CD8-positive, alpha-beta memory T cell (primary cell): ENCODE data around the gene MDFI. TPM values are rescaled to one million over a fixed set of nuclear protein-coding genes. Genes with fewer than 3 reads are reported as not detected.

Experiments
- CTCF ChIA-PET: fragments of 350-600 bp; sonication (Branson Sonifier 250); formaldehyde crosslinking; loops from one replicate; lab custom pipeline; 2021; ENCODE audit warnings: antibody characterized with exemption; lab: Charles Lee
- POLR2A ChIA-PET: fragments of 350-600 bp; sonication (Branson Sonifier 250); formaldehyde crosslinking; loops from one replicate; lab custom pipeline; 2021; ENCODE audit warnings: antibody characterized with exemption; lab: Charles Lee
- DNase-seq, 5 donors: peaks; one replicate each; pipeline versions ENCODE4 v3.0.0 to v3.0.0-alpha.2; 2020 to 2022; ENCODE audit warnings: mixed read lengths in 1 of 5
- H3K27ac ChIP-seq: one replicate; pipeline ENCODE4 v1.7.0; 2013; ENCODE audit warnings: low read depth, mild to moderate bottlenecking, low read length, moderate library complexity
- H3K27me3 ChIP-seq: 2 replicates; pipeline ENCODE4 v1.7.0; 2013; ENCODE audit warnings: low read length, mild to moderate bottlenecking; ENCODE audit not compliant: insufficient read depth, poor library complexity, severe bottlenecking
- H3K36me3 ChIP-seq: 2 replicates; pipeline ENCODE4 v1.7.0; 2013; ENCODE audit warnings: mild to moderate bottlenecking, low read length, moderate library complexity; ENCODE audit not compliant: insufficient read depth
- H3K4me1 ChIP-seq: 2 replicates; pipeline ENCODE4 v1.7.0; 2013; ENCODE audit warnings: mild to moderate bottlenecking, low read length, moderate library complexity; ENCODE audit not compliant: insufficient read depth
- H3K4me3 ChIP-seq: 2 replicates; pipeline ENCODE4 v1.7.0; 2013; ENCODE audit warnings: mild to moderate bottlenecking, low read length
- H3K9me3 ChIP-seq: 2 replicates; pipeline ENCODE4 v1.7.0; 2013; ENCODE audit warnings: mild to moderate bottlenecking, low read length
- H3K27ac Mint-ChIP-seq, 8 donors: one replicate each; pipeline ENCODE4 v1.8.0; 2020 to 2021; ENCODE audit warnings: mixed read lengths in 8 of 8, mild to moderate bottlenecking in 6 of 8, inconsistent platforms in 3 of 8, moderate library complexity in 3 of 8
- H3K27me3 Mint-ChIP-seq, 2 donors: one replicate each; pipeline ENCODE4 v1.8.0; 2020 to 2021; ENCODE audit warnings: mixed read lengths in 2 of 2, mild to moderate bottlenecking in 1 of 2, moderate library complexity in 1 of 2
- H3K36me3 Mint-ChIP-seq, 3 donors: one replicate each; pipeline ENCODE4 v1.8.0; 2020 to 2021; ENCODE audit warnings: mixed read lengths in 3 of 3, inconsistent platforms in 1 of 3, mild to moderate bottlenecking in 1 of 3
- H3K4me1 Mint-ChIP-seq, 3 donors: one replicate each; pipeline ENCODE4 v1.8.0; 2020 to 2021; ENCODE audit warnings: mixed read lengths in 3 of 3, inconsistent platforms in 1 of 3, mild to moderate bottlenecking in 1 of 3
- H3K4me3 Mint-ChIP-seq, 7 donors: one replicate each; pipeline ENCODE4 v1.8.0; 2020 to 2021; ENCODE audit warnings: mixed read lengths in 7 of 7, mild to moderate bottlenecking in 6 of 7, moderate library complexity in 4 of 7, inconsistent platforms in 2 of 7
- H3K9me3 Mint-ChIP-seq, 5 donors: one replicate each; pipeline ENCODE4 v1.8.0; 2020 to 2022; ENCODE audit warnings: mixed read lengths in 5 of 5, mild to moderate bottlenecking in 3 of 5, moderate library complexity in 2 of 5, inconsistent platforms in 1 of 5
- polyA plus RNA-seq: library from polyadenylated mRNA; unstranded; fragments of 300-500 nt; fragmentation: Illumina TruSeq; gene quantifications from one replicate; pipeline ENCODE4 v1.2.3, GENCODE V29; 2021
- total RNA-seq, 2 experiments: library from RNA; stranded (reverse); gene quantifications; one replicate each; pipeline ENCODE4 v1.2.3, GENCODE V29; 2021

MDFI gene
- total and polyA plus RNA-seq, 3 experiments from 2014 or later: not detected

GRCh38 chr6:41626917-41627316, 11.4 kb upstream of the MDFI start:
- peaks cover 13 to 14% (median 13%) of the 10 kb centered on the region in 3 donors for H3K4me1 Mint-ChIP-seq
- H3K4me3 Mint-ChIP-seq: no peak overlapping the region
- H3K9me3 Mint-ChIP-seq: peaks cover 0 to 5% (median 4%) of the 10 kb centered on the region in 5 donors
- Histone ChIP-seq H3K27me3 (peaks cover 5% of the 10 kb centered on the region), H3K4me3 (no peak overlapping the region), H3K9me3 (no peaks in the 10 kb centered on the region), H3K27ac (no peak overlapping the region), H3K36me3 (no peaks in the 10 kb centered on the region), H3K4me1 (peaks cover 9% of the 10 kb centered on the region)
- POLR2A ChIA-PET: no interaction called here
- H3K27me3 Mint-ChIP-seq: peaks cover 11 to 35% of the 10 kb centered on the region in 2 donors
- no peak for DNase-seq
- no peak overlapping the region for H3K27ac Mint-ChIP-seq
- H3K36me3 Mint-ChIP-seq: peaks cover 0 to 6% (median 0%) of the 10 kb centered on the region in 3 donors
- CTCF ChIA-PET: interaction anchor here (1.1 kb wide), 1 partner anchor 56 kb away, joined by 3 read pairs; no protein-coding TSS in a partner anchor

DNA sequence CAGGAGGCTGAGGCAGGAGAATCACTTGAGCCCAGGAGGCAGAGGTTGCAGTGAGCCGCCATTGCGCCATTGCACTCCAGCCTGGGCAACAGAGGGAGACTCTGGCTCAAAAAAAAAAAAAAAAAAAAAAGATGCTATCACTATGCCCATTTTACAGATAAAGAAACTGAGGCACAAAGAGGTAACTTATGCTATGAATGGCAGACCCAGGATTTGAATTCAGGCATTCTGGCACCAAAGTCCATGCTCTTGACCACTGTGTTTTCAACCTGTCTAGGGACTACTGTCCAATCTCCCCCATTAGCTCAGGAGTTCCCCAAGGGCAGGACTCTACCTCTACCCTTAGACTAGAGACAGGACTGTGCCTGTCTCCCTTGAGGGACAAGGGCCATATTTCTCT, 9.1 kb upstream of the MDFI start:
- POLR2A ChIA-PET: no interaction called here

GRCh38 chr6:41630069-41630468, 8.2 kb upstream of the MDFI start:
- POLR2A ChIA-PET: no interaction called here
- Mint-ChIP-seq H3K27me3 (peaks cover 7 to 33% of the 10 kb centered on the region in 2 donors), H3K4me3 (no peak overlapping the region), H3K27ac (peak overlapping the region in 1 of 8 donors; percentile 64), H3K9me3 (no peaks in the 10 kb centered on the region), H3K4me1 (peaks cover 9 to 11% (median 10%) of the 10 kb centered on the region in 3 donors), H3K36me3 (no peaks in the 10 kb centered on the region)
- H3K4me3 ChIP-seq: no peak overlapping the region
- H3K27me3 ChIP-seq: no peaks in the 10 kb centered on the region
- no peaks in the 10 kb centered on the region for H3K36me3 ChIP-seq
- peaks cover 6% of the 10 kb centered on the region for H3K4me1 ChIP-seq
- no peak overlapping the region for H3K27ac ChIP-seq
- no peaks in the 10 kb centered on the region for H3K9me3 ChIP-seq
- DNase-seq: no peak
- CTCF ChIA-PET: no interaction called here

More for the DNA sequence above, 9.1 kb upstream of the MDFI start:
- H3K4me3 ChIP-seq: no peak overlapping the region
- no peaks in the 10 kb centered on the region for H3K36me3 ChIP-seq
- Mint-ChIP-seq H3K27ac (peak overlapping the region in 1 of 8 donors; percentile 66), H3K9me3 (no peaks in the 10 kb centered on the region), H3K36me3 (no peaks in the 10 kb centered on the region), H3K4me3 (no peak overlapping the region), H3K27me3 (peaks cover 6 to 23% of the 10 kb centered on the region in 2 donors), H3K4me1 (peaks cover 13 to 14% (median 13%) of the 10 kb centered on the region in 3 donors)
- H3K27me3 ChIP-seq: no peaks in the 10 kb centered on the region
- H3K9me3 ChIP-seq: no peaks in the 10 kb centered on the region
- CTCF ChIA-PET: no interaction called here
- no peak overlapping the region for H3K27ac ChIP-seq
- peaks cover 9% of the 10 kb centered on the region for H3K4me1 ChIP-seq
- no peak for DNase-seq

DNA sequence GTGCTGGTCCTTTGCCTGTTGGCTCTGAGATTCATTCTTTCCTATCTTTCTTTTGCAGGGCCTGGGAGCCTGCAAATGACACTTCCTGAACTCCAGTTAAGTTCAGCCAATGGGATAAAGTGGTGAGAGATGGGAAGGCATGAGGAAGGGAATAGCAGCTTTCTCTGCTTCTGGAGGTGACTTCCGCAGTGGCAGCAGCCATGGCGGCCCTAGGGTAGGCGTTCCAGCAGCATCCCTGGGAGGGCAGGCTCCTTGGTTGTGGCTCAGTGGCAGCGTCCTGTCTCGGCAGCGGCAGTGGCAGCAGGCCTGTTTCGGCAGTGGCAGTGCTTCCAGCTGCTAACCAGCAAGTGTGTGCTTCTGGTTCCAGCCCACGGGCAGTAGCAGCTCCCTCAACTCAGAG, 7.3 kb upstream of the MDFI start:
- Mint-ChIP-seq H3K36me3 (no peaks in the 10 kb centered on the region), H3K9me3 (no peaks in the 10 kb centered on the region), H3K4me3 (no peak overlapping the region), H3K27me3 (peaks cover 11 to 42% of the 10 kb centered on the region in 2 donors), H3K4me1 (peaks cover under 1 to 3% (median 1%) of the 10 kb centered on the region in 3 donors), H3K27ac (no peak overlapping the region)
- H3K27me3 ChIP-seq: no peaks in the 10 kb centered on the region
- no peaks in the 10 kb centered on the region for H3K36me3 ChIP-seq
- ChIA-PET CTCF (no interaction called here), POLR2A (no interaction called here)
- H3K4me3 ChIP-seq: no peak overlapping the region
- no peak overlapping the region for H3K27ac ChIP-seq
- DNase-seq: no peak
- no peaks in the 10 kb centered on the region for H3K9me3 ChIP-seq
- no peaks in the 10 kb centered on the region for H3K4me1 ChIP-seq

DNA sequence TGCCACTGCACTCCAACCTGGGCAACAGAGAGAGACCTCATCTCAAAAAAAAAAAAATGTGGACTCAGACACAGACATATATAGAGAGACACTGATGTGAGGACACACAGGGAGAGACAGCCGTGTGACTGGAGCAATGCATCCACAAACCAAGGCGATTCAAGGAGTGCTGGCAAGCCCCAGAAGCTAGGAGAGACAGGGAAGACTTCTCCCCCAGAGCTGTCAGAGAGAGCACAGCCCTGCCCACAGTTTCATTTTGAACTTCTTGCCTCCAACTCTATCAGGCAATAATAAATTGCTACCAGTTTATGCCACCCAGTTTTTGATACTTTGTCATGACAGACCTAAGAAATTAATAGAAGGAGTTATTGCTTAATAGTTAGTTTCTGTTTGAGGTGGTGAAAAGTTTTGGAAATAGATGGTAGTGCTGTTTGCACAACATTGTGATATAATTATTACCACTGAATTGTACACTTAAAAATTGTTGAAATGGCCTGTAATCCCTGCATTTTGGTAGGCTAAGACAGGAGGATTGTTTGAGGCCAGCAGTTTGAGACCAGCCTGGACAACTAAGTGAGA, 5.1 kb upstream of the MDFI start:
- Histone ChIP-seq H3K4me1 (peaks cover 4% of the 10 kb centered on the region), H3K27me3 (peaks cover 10% of the 10 kb centered on the region), H3K36me3 (no peaks in the 10 kb centered on the region), H3K27ac (no peak overlapping the region), H3K9me3 (no peaks in the 10 kb centered on the region), H3K4me3 (no peak overlapping the region)
- Mint-ChIP-seq H3K27me3 (peaks cover 24 to 54% of the 10 kb centered on the region in 2 donors), H3K27ac (no peak overlapping the region), H3K4me3 (no peak overlapping the region), H3K4me1 (peaks cover 0 to 8% (median 7%) of the 10 kb centered on the region in 3 donors), H3K9me3 (no peaks in the 10 kb centered on the region), H3K36me3 (no peaks in the 10 kb centered on the region)
- ChIA-PET CTCF (interaction anchor here (1.3 kb wide), 1 partner anchor 50 kb away, joined by 3 read pairs; no protein-coding TSS in a partner anchor), POLR2A (no interaction called here)
- no peak for DNase-seq

DNA sequence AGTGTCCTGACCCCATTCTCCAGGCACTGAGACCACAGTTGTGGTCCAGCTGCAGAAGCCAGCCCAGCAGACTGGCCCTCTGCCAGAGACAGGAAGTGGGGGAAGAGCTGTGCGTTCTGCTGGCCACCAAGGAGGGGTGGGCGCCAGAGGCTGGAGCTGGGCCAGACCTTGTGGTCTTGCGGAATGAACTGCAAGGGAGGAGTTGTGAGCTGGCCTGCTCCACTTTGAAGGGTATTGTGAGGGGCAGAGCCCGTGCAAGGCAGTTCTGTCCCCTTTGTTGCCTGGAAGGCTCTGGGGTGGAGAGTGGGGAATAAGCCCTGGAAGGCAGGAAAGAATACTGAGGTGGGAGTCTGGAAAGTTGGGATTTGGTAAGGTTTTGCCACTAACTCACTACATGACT, 3.6 kb upstream of the MDFI start:
- H3K4me3 ChIP-seq: no peak overlapping the region
- H3K27me3 Mint-ChIP-seq: peaks cover 29 to 53% of the 10 kb centered on the region in 2 donors
- no peaks in the 10 kb centered on the region for H3K9me3 ChIP-seq
- H3K4me1 ChIP-seq: peaks cover 4% of the 10 kb centered on the region
- DNase-seq: no peak
- H3K4me3 Mint-ChIP-seq: no peak overlapping the region
- no peaks in the 10 kb centered on the region for H3K36me3 Mint-ChIP-seq
- peaks cover 0 to 9% (median 8%) of the 10 kb centered on the region in 3 donors for H3K4me1 Mint-ChIP-seq
- no peak overlapping the region for H3K27ac ChIP-seq
- POLR2A ChIA-PET: no interaction called here
- no peak overlapping the region for H3K27ac Mint-ChIP-seq
- no peaks in the 10 kb centered on the region for H3K36me3 ChIP-seq
- H3K9me3 Mint-ChIP-seq: peaks cover 0 to under 1% (median 0%) of the 10 kb centered on the region in 5 donors
- CTCF ChIA-PET: no interaction called here
- H3K27me3 ChIP-seq: peaks cover 17% of the 10 kb centered on the region

GRCh38 chr6:41635365-41635764, 2.9 kb upstream of the MDFI start:
- peaks cover 31 to 57% of the 10 kb centered on the region in 2 donors for H3K27me3 Mint-ChIP-seq
- H3K9me3 ChIP-seq: no peaks in the 10 kb centered on the region
- H3K27ac Mint-ChIP-seq: no peak overlapping the region
- POLR2A ChIA-PET: no interaction called here
- no peak overlapping the region for H3K4me3 Mint-ChIP-seq
- no peak overlapping the region for H3K4me3 ChIP-seq
- H3K36me3 ChIP-seq: no peaks in the 10 kb centered on the region
- H3K27ac ChIP-seq: no peak overlapping the region
- H3K9me3 Mint-ChIP-seq: peaks cover 0 to 1% (median 0%) of the 10 kb centered on the region in 5 donors
- peaks cover 0 to 11% (median 10%) of the 10 kb centered on the region in 3 donors for H3K4me1 Mint-ChIP-seq
- CTCF ChIA-PET: interaction anchor here (0.6 kb wide), 1 partner anchor 34 kb away, joined by 3 read pairs; no protein-coding TSS in a partner anchor
- DNase-seq: no peak
- peaks cover 4% of the 10 kb centered on the region for H3K4me1 ChIP-seq
- H3K36me3 Mint-ChIP-seq: no peaks in the 10 kb centered on the region
- peaks cover 23% of the 10 kb centered on the region for H3K27me3 ChIP-seq

GRCh38 chr6:41636833-41637193, 1.5 kb upstream of the MDFI start:
- Histone ChIP-seq H3K9me3 (no peaks in the 10 kb centered on the region), H3K27ac (no peak overlapping the region), H3K4me3 (no peak overlapping the region), H3K27me3 (peaks cover 23% of the 10 kb centered on the region), H3K4me1 (peaks cover 4% of the 10 kb centered on the region), H3K36me3 (no peaks in the 10 kb centered on the region)
- H3K27ac Mint-ChIP-seq: no peak overlapping the region
- no peak for DNase-seq
- no peak overlapping the region for H3K4me3 Mint-ChIP-seq
- ChIA-PET CTCF (no interaction called here), POLR2A (no interaction called here)
- peaks cover 0 to 1% (median 0%) of the 10 kb centered on the region in 5 donors for H3K9me3 Mint-ChIP-seq
- H3K36me3 Mint-ChIP-seq: no peaks in the 10 kb centered on the region
- peaks cover 30 to 65% of the 10 kb centered on the region in 2 donors for H3K27me3 Mint-ChIP-seq
- peaks cover 0 to 11% (median 10%) of the 10 kb centered on the region in 3 donors for H3K4me1 Mint-ChIP-seq
